ENCODE measurements around the gene OR2T8.

- TF ChIP-seq CTCF (IDR thresholded peaks at IDR 0.05; ENCODE audit: insufficient read depth, low read depth, low read length) (no peak), EZH2 (IDR thresholded peaks at IDR 0.05; ENCODE audit: insufficient read depth, low read length) (no peak)
Observed at GRCh38 chr1:247908766-247909165, 11.3 kb upstream of the OR2T8 start.
